Vagina (tissue), 2 donors: ENCODE data around the gene CHCHD6. TPM values are rescaled to one million over a fixed set of nuclear protein-coding genes. Genes with fewer than 3 reads are reported as not detected.

Source experiments
- DNase-seq, 2 donors: peaks; one replicate each; pipeline ENCODE4 v3.0.0-alpha.2; 2017; ENCODE audit errors: extremely low spot score in 2 of 2
- H3K27ac ChIP-seq: fragments of 200-600 bp; sonication (generic); one replicate; pipeline ENCODE4 v1.5.1; 2019
- H3K27me3 ChIP-seq: fragments of 200-600 bp; sonication (generic); one replicate; pipeline ENCODE4 v1.5.1; 2019
- H3K36me3 ChIP-seq, 2 donors: fragments of 200-600 bp; sonication (generic); one replicate each; pipeline ENCODE4 v1.5.1; 2017 to 2019
- H3K4me1 ChIP-seq: fragments of 200-600 bp; sonication (generic); one replicate; pipeline ENCODE4 v1.5.1; 2019
- H3K4me3 ChIP-seq, 2 donors: fragments of 200-600 bp; sonication (generic); 1 replicate in 1 of 2; 2 replicates in 1 of 2; pipeline ENCODE4 v1.5.1; 2016 to 2019
- H3K9me3 ChIP-seq: fragments of 200-600 bp; sonication (generic); one replicate; pipeline ENCODE4 v1.5.1; 2019
- POLR2A ChIP-seq, 2 donors: fragments of 450-650 bp; IDR thresholded peaks; one replicate each; pipeline ENCODE4 v1.6.1; 2017; ENCODE audit warnings: antibody characterized with exemption in 2 of 2, mild to moderate bottlenecking in 2 of 2, moderate library complexity in 2 of 2
- POLR2AphosphoS5 ChIP-seq, 2 donors: sonication (generic); formaldehyde crosslinking; IDR thresholded peaks; one replicate each; pipeline ENCODE4 v1.9.0; 2017; ENCODE audit warnings: antibody characterized with exemption in 2 of 2, mild to moderate bottlenecking in 2 of 2, low read depth in 1 of 2; ENCODE audit not compliant: insufficient read depth in 1 of 2
- intact Hi-C: fragments of 100-400 bp; cut with DNase I; formaldehyde crosslinking; loops from one replicate; pipeline ENCODE4 v1.15.1; 2023
- total RNA-seq: library from RNA; depleted of rRNA; stranded (reverse); fragments of >200 nt; gene quantifications from one replicate; pipeline ENCODE4 v1.2.3, GENCODE V29; 2016
- TF ChIP-seq, protein P1 (sequence below), 3 experiments: fragments of 450-650 bp in 2 of 3; fragments of 200-600 bp in 1 of 3; sonication (generic) in 1 of 3; IDR thresholded peaks; one replicate each; pipeline ENCODE4 v1.5.1; 2017 to 2019; ENCODE audit warnings: antibody characterized with exemption in 3 of 3, mild to moderate bottlenecking in 2 of 3, moderate library complexity in 2 of 3

The CHCHD6 gene
- total RNA-seq, 1 donor from 2014 or later = 12.8 TPM

DNA sequence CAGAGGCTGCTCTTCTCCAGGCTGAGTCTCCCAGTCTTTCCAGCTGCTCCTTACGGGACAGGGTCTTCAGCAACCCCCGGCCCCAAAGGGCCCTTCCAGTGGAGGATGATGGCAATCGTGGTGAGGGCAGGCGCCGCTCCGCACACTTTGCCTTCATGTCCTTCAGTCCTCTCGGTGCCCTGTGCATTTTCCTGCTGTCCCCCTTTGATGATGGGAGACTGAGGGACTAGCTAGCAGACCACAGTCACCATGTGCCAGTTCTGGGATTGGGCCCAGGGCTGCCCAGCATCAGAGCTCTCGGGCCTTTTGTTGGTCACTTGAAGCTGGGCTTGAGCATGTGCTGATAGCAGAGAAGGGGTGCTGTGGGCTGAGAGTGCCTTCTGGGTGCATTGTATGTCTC, 40.3 kb upstream of the CHCHD6 start:
- H3K27me3 ChIP-seq = no peaks in the 10 kb centered on the region
- H3K9me3 ChIP-seq = no peaks in the 10 kb centered on the region
- no peaks in the 10 kb centered on the region for H3K4me1 ChIP-seq
- H3K4me3 ChIP-seq = no peak overlapping the region
- no peak overlapping the region for H3K27ac ChIP-seq
- H3K36me3 ChIP-seq = no peaks in the 10 kb centered on the region
- intact Hi-C loops = no loop called here
- DNase-seq = peak in 1 of 2 donors; percentile 94
- TF ChIP-seq POLR2AphosphoS5 (IDR thresholded peaks at IDR 0.05; ENCODE audit: insufficient read depth in 1 of 2, low read depth in 1 of 2) (no peak), POLR2A (IDR thresholded peaks at IDR 0.05) (no peak)
- TF ChIP-seq, protein P1, sequence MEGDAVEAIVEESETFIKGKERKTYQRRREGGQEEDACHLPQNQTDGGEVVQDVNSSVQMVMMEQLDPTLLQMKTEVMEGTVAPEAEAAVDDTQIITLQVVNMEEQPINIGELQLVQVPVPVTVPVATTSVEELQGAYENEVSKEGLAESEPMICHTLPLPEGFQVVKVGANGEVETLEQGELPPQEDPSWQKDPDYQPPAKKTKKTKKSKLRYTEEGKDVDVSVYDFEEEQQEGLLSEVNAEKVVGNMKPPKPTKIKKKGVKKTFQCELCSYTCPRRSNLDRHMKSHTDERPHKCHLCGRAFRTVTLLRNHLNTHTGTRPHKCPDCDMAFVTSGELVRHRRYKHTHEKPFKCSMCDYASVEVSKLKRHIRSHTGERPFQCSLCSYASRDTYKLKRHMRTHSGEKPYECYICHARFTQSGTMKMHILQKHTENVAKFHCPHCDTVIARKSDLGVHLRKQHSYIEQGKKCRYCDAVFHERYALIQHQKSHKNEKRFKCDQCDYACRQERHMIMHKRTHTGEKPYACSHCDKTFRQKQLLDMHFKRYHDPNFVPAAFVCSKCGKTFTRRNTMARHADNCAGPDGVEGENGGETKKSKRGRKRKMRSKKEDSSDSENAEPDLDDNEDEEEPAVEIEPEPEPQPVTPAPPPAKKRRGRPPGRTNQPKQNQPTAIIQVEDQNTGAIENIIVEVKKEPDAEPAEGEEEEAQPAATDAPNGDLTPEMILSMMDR (IDR thresholded peaks at IDR 0.05) = no peak

- Histone ChIP-seq H3K9me3 (no peaks in the 10 kb centered on the region), H3K27me3 (no peaks in the 10 kb centered on the region), H3K4me1 (no peaks in the 10 kb centered on the region), H3K36me3 (no peaks in the 10 kb centered on the region), H3K4me3 (no peak overlapping the region), H3K27ac (no peak overlapping the region)
- TF ChIP-seq, protein P1 (IDR thresholded peaks at IDR 0.05) = no peak
- TF ChIP-seq POLR2A (IDR thresholded peaks at IDR 0.05) (no peak), POLR2AphosphoS5 (IDR thresholded peaks at IDR 0.05; ENCODE audit: insufficient read depth in 1 of 2, low read depth in 1 of 2) (no peak)
- intact Hi-C loops = no loop called here
- DNase-seq = peak; percentile 40 to 56
Measured at GRCh38 chr3:126664591-126665214, 39.3 kb upstream of the CHCHD6 start.

DNA sequence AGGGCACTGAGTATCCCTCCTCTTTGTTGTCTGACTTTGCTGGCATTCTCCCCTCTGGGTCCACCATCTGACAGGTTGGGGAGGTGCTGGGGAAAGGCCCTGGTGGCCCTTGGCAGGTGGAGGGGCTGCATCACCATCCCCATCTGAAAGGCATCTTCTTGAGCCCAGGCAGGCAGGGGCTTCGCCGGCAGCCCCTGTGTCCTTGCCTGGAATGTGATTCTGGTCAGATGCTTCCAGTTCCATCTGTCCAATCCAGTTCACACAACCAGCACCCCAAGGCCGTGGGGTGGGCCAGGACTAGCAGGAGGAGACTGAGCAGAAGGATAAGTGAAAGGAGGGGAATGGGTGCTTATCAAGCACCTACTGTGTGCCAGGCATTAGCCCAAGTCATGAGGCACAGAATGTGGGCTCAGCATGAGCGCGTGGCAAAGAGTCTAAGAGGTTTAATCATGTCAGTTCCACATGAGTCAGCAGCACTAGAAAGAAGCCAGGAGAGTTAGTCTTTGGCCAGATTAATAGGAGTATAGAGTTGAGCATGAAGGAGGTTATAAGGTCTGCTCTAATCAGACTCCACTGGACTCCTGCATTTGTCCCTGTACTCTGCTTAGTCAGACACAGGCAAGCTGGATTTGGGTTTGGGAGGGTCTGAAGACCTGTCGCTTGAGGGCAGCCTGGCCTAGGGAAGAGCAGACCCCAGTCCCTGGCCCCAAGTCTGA, 38.7 kb upstream of the CHCHD6 start:
- H3K27ac ChIP-seq = no peak overlapping the region
- TF ChIP-seq, protein P1 (IDR thresholded peaks at IDR 0.05) = no peak
- TF ChIP-seq POLR2AphosphoS5 (IDR thresholded peaks at IDR 0.05; ENCODE audit: insufficient read depth in 1 of 2, low read depth in 1 of 2) (no peak), POLR2A (IDR thresholded peaks at IDR 0.05) (no peak)
- no peaks in the 10 kb centered on the region for H3K4me1 ChIP-seq
- H3K9me3 ChIP-seq = no peaks in the 10 kb centered on the region
- no peaks in the 10 kb centered on the region for H3K27me3 ChIP-seq
- H3K4me3 ChIP-seq = no peak overlapping the region
- no peaks in the 10 kb centered on the region for H3K36me3 ChIP-seq
- intact Hi-C loops = no loop called here
- DNase-seq = peak; percentile 78 to 94

GRCh38 chr3:126665959-126666657, 37.9 kb upstream of the CHCHD6 start:
- intact Hi-C loops = no loop called here
- H3K36me3 ChIP-seq = no peaks in the 10 kb centered on the region
- TF ChIP-seq, protein P1 (IDR thresholded peaks at IDR 0.05) = no peak
- TF ChIP-seq POLR2A (IDR thresholded peaks at IDR 0.05) = no peak
- no peak for TF ChIP-seq POLR2AphosphoS5 (IDR thresholded peaks at IDR 0.05; ENCODE audit: insufficient read depth in 1 of 2, low read depth in 1 of 2)
- peak; percentile 56 to 84 for DNase-seq
- H3K4me1 ChIP-seq = no peaks in the 10 kb centered on the region
- H3K9me3 ChIP-seq = no peaks in the 10 kb centered on the region
- no peak overlapping the region for H3K27ac ChIP-seq
- H3K27me3 ChIP-seq = no peaks in the 10 kb centered on the region
- no peak overlapping the region for H3K4me3 ChIP-seq
